ENCODE measurements around the gene SLC9A3.

The SLC9A3 gene

GRCh38 chr5:526456-527088 lies 2.3 kb upstream of the SLC9A3 start:
- no peak for DNase-seq (ENCODE audit: low read depth in 2 of 2, low spot score in 1 of 2)

GRCh38 chr5:525916-526315 lies 1.7 kb upstream of the SLC9A3 start:
- no peak for DNase-seq (ENCODE audit: low read depth in 2 of 2, low spot score in 1 of 2)

GRCh38 chr5:524973-525761 lies 918 bp upstream of the SLC9A3 start:
- DNase-seq (ENCODE audit: low read depth in 2 of 2, low spot score in 1 of 2): no peak

- DNase-seq (ENCODE audit: low read depth in 2 of 2, low spot score in 1 of 2): no peak
Observed at GRCh38 chr5:523441-524222, 617 bp downstream of the SLC9A3 start.

GRCh38 chr5:522899-523440 lies 1.3 kb downstream of the SLC9A3 start:
- no peak for DNase-seq (ENCODE audit: low read depth in 2 of 2, low spot score in 1 of 2)

GRCh38 chr5:522116-522515 lies 2.1 kb downstream of the SLC9A3 start:
- no peak for DNase-seq (ENCODE audit: low read depth in 2 of 2, low spot score in 1 of 2)

- DNase-seq (ENCODE audit: low read depth in 2 of 2, low spot score in 1 of 2): no peak
Observed at GRCh38 chr5:521680-522079, 2.6 kb downstream of the SLC9A3 start.

- DNase-seq (ENCODE audit: low read depth in 2 of 2, low spot score in 1 of 2): no peak
Observed at GRCh38 chr5:520850-521226, 3.4 kb downstream of the SLC9A3 start.

- DNase-seq (ENCODE audit: low read depth in 2 of 2, low spot score in 1 of 2): no peak
Observed at GRCh38 chr5:520196-520849, 3.9 kb downstream of the SLC9A3 start.

- no peak for DNase-seq (ENCODE audit: low read depth in 2 of 2, low spot score in 1 of 2)
Observed at GRCh38 chr5:518721-519120, 5.5 kb downstream of the SLC9A3 start.

- no peak for DNase-seq (ENCODE audit: low read depth in 2 of 2, low spot score in 1 of 2)
Observed at GRCh38 chr5:517535-518100, 6.6 kb downstream of the SLC9A3 start.

- DNase-seq (ENCODE audit: low read depth in 2 of 2, low spot score in 1 of 2): no peak
Observed at GRCh38 chr5:516980-517379, 7.3 kb downstream of the SLC9A3 start.

- no peak for DNase-seq (ENCODE audit: low read depth in 2 of 2, low spot score in 1 of 2)
Observed at GRCh38 chr5:516338-516925, 7.8 kb downstream of the SLC9A3 start.

- no peak for DNase-seq (ENCODE audit: low read depth in 2 of 2, low spot score in 1 of 2)
Observed at GRCh38 chr5:515273-515836, 8.9 kb downstream of the SLC9A3 start.

- DNase-seq (ENCODE audit: low read depth in 2 of 2, low spot score in 1 of 2): no peak
Observed at GRCh38 chr5:514673-515072, 9.6 kb downstream of the SLC9A3 start.

- no peak for DNase-seq (ENCODE audit: low read depth in 2 of 2, low spot score in 1 of 2)
Observed at GRCh38 chr5:514101-514485, 10.2 kb downstream of the SLC9A3 start.

GRCh38 chr5:513216-514100 lies 10.8 kb downstream of the SLC9A3 start:
- no peak for DNase-seq (ENCODE audit: low read depth in 2 of 2, low spot score in 1 of 2)

- DNase-seq (ENCODE audit: low read depth in 2 of 2, low spot score in 1 of 2): no peak
Observed at GRCh38 chr5:511476-511875, 12.8 kb downstream of the SLC9A3 start.

GRCh38 chr5:510521-510920 lies 13.7 kb downstream of the SLC9A3 start:
- no peak for DNase-seq (ENCODE audit: low read depth in 2 of 2, low spot score in 1 of 2)
